Astrocyte of the spinal cord (primary cell): ENCODE measurements around the gene ARHGEF18.
"Not testable (repeated sequence)": the region's sequence is repeated elsewhere in the genome, so short reads cannot be mapped to it uniquely, and the experiment has no call there.

Experiments used
- DNase-seq: peaks from one replicate; pipeline ENCODE4 v3.0.0; 2011; ENCODE audit warnings: low read depth, low spot score
- H3K4me3 ChIP-seq: 2 replicates; pipeline ENCODE4 v1.5.1; 2011; ENCODE audit warnings: low read depth, mild to moderate bottlenecking, low read length, moderate library complexity
- in situ Hi-C: cut with HindIII; loops from 2 replicates; pipeline ENCODE4 v1.10.0; 2017; ENCODE audit warnings: low sequenced_read_pairs
- TF ChIP-seq, protein P1 (sequence below): IDR thresholded peaks from 2 replicates; pipeline ENCODE4 v1.5.1; 2012; ENCODE audit warnings: low read depth, mild to moderate bottlenecking, low read length, inconsistent platforms

ARHGEF18 gene

GRCh38 chr19:7346488-7346971 is 2.2 kb upstream of the ARHGEF18 start:
- DNase-seq = no peak
- TF ChIP-seq, protein P1, sequence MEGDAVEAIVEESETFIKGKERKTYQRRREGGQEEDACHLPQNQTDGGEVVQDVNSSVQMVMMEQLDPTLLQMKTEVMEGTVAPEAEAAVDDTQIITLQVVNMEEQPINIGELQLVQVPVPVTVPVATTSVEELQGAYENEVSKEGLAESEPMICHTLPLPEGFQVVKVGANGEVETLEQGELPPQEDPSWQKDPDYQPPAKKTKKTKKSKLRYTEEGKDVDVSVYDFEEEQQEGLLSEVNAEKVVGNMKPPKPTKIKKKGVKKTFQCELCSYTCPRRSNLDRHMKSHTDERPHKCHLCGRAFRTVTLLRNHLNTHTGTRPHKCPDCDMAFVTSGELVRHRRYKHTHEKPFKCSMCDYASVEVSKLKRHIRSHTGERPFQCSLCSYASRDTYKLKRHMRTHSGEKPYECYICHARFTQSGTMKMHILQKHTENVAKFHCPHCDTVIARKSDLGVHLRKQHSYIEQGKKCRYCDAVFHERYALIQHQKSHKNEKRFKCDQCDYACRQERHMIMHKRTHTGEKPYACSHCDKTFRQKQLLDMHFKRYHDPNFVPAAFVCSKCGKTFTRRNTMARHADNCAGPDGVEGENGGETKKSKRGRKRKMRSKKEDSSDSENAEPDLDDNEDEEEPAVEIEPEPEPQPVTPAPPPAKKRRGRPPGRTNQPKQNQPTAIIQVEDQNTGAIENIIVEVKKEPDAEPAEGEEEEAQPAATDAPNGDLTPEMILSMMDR = no peak
- in situ Hi-C loops = no loop called here
- H3K4me3 ChIP-seq = no peak overlapping the region

GRCh38 chr19:7346997-7347396 is 1.7 kb upstream of the ARHGEF18 start:
- DNase-seq, H3K4me3 ChIP-seq, in situ Hi-C loops: not testable (repeated sequence)

DNA sequence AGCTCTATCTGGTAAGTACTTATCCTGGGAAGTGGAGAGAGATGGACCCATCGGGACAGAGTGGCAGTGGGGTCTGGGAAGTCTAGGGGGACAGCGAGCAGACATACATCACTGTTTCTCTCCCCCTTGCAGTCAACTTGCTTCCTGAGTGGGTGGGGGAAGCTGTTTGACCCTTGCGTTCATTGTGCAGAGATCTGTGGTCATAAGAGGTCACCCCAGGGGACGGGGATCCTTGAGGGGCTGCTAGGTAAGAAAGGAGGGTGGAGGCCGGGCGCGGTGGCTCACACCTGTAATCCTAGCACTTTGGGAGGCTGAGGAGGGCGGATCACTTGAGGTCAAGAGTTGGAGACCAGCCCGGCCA is 474 bp downstream of the ARHGEF18 start:
- TF ChIP-seq, protein P1 = no peak
- no peak for DNase-seq
- in situ Hi-C loops = no loop called here
- no peak overlapping the region for H3K4me3 ChIP-seq

- H3K4me3 ChIP-seq = no peak overlapping the region
- in situ Hi-C loops = no loop called here
- DNase-seq = no peak
- TF ChIP-seq, protein P1 = no peak
Observed at GRCh38 chr19:7349961-7350711, 1.4 kb downstream of the ARHGEF18 start.

- in situ Hi-C loops = no loop called here
- DNase-seq = no peak
- TF ChIP-seq, protein P1 = no peak
- no peak overlapping the region for H3K4me3 ChIP-seq
Observed at GRCh38 chr19:7351861-7352260, 3.1 kb downstream of the ARHGEF18 start.

DNA sequence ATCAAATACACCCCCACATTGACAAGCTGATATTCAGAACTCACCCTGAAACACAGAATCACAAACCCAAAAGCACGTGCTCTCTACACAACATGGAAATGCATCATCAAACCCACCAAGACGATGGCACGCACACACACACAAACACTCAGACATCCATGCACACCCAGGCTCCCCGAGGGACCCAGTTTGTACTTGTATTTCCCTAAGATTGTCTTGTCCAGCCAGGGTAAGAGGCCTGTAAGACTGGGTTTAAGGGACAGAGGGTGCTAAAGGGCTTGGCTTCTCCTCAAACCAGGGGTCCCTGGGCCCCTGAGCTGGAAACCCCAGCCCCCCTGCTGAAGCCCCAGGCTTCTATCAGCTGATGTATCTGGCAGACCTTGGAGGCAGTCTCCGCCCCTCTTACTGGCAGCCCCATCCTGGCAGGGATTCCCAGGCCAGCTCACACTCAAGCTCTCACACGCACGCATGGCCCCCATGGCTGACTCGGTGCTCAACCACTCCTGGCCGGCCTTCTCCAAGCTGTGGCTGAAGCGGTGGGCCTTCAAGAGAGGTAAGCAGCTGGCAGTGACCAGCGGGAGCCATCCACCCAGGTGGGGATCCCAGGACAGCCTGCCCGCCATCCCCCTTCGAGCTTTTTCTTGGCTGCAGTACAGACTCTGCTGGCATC is 6.5 kb downstream of the ARHGEF18 start:
- no peak for DNase-seq
- in situ Hi-C loops = no loop called here
- no peak overlapping the region for H3K4me3 ChIP-seq
- TF ChIP-seq, protein P1 = no peak

DNA sequence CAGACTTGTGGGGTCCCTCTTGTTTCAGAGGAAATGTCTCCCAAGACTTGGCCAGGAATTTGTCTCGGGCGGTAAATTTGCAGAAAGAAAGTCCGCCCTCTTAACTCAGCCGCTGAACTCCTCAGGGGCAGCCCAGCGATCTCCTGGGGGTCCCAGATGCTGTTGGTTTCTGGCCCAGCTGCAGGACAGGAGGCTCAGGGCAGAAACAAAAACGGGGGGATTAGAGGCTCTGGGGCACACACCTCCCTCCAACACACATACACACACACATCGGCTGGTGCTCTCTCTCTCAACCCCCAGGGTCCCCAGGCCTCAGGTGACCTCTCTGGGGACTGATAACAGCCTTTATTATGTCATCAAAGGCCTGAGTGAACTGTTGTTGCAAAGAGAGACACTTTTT is 7.1 kb downstream of the ARHGEF18 start:
- in situ Hi-C loops = no loop called here
- TF ChIP-seq, protein P1 = no peak

More for the DNA sequence above, 7.1 kb downstream of the ARHGEF18 start:
- no peak overlapping the region for H3K4me3 ChIP-seq
- DNase-seq = no peak
